ENCODE measurements around the gene ME1.

ME1 gene

DNA sequence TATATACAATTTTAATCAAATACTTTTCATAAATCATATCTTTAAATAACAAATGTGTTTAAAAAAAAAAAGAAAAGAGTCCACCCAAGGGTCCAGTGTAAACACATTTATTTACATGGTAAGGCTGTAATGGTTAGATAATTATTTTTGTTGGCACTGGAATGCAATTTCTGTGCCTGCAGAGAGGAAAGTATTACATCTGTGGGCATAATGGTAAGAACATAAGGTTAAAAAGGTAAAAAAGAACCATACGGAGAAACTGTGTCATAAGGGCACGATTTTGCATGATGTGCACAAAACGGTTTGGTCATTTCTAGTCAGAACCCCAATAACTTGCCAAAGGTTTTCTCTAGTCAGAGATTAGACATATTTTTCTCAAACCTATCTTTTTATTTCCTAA lies 183.4 kb downstream of the ME1 start:
- no peaks in the 10 kb centered on the region for H3K36me3 ChIP-seq (replicated peaks; ENCODE audit: insufficient read depth, low read length)

DNA sequence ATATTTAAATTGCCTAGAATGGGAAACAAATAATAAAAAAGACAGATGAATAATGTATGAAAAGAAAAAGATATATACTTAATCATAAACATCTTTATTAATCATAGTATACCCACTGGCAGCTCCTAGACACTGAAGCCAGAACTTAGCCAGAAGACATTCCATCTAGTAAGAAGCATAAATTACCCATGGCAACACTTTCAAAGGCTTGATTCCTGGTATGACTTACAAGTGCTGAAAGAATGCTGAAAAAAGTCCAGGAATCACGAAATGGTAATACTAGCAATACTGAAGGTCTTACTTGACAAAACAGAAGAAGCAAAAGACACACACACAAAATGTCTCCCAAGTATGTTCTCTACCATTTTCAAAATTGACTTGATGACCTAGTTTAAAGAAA lies 199.7 kb downstream of the ME1 start:
- Histone ChIP-seq H2AFZ (ENCODE audit: low read length) (no peak overlapping the region), H3F3A (ENCODE audit: insufficient read depth, low read length) (no peaks in the 10 kb centered on the region)

More for the DNA sequence above, 183.4 kb downstream of the ME1 start:
- TF ChIP-seq, protein P1, sequence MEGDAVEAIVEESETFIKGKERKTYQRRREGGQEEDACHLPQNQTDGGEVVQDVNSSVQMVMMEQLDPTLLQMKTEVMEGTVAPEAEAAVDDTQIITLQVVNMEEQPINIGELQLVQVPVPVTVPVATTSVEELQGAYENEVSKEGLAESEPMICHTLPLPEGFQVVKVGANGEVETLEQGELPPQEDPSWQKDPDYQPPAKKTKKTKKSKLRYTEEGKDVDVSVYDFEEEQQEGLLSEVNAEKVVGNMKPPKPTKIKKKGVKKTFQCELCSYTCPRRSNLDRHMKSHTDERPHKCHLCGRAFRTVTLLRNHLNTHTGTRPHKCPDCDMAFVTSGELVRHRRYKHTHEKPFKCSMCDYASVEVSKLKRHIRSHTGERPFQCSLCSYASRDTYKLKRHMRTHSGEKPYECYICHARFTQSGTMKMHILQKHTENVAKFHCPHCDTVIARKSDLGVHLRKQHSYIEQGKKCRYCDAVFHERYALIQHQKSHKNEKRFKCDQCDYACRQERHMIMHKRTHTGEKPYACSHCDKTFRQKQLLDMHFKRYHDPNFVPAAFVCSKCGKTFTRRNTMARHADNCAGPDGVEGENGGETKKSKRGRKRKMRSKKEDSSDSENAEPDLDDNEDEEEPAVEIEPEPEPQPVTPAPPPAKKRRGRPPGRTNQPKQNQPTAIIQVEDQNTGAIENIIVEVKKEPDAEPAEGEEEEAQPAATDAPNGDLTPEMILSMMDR (IDR thresholded peaks at IDR 0.05; ENCODE audit: low read length) = no peak
- no peak for TF ChIP-seq EZH2 (optimal IDR thresholded peaks at IDR 0.05; ENCODE audit: low read depth, low read length)
- no peak for TF ChIP-seq EZH2phosphoT487 (IDR thresholded peaks at IDR 0.05; ENCODE audit: low read length)
- no peak overlapping the region for H3K27ac ChIP-seq (ENCODE audit: low read length)
- no peak overlapping the region for H3K9ac ChIP-seq (ENCODE audit: low read length)
- H3K79me2 ChIP-seq (ENCODE audit: low read length) = no peaks in the 10 kb centered on the region
- no peaks in the 10 kb centered on the region for H3K4me1 ChIP-seq (ENCODE audit: low read length)
- no peak for DNase-seq
- H3K27me3 ChIP-seq (replicated peaks; ENCODE audit: insufficient read depth, low read length) = no peaks in the 10 kb centered on the region
- no peaks in the 10 kb centered on the region for H3K9me3 ChIP-seq (replicated peaks; ENCODE audit: insufficient read depth, low read length)
- no peak overlapping the region for H2AFZ ChIP-seq (ENCODE audit: low read length)
- no peaks in the 10 kb centered on the region for H4K20me1 ChIP-seq (ENCODE audit: insufficient read depth, low read length)
- H3K4me3 ChIP-seq (ENCODE audit: low read length) = no peak overlapping the region
- H3K9me2 ChIP-seq (replicated peaks; ENCODE audit: insufficient read depth, low read length) = no peaks in the 10 kb centered on the region
- no peak overlapping the region for H3K4me2 ChIP-seq (ENCODE audit: low read depth, low read length)
- H3F3A ChIP-seq (ENCODE audit: insufficient read depth, low read length) = no peaks in the 10 kb centered on the region

DNA sequence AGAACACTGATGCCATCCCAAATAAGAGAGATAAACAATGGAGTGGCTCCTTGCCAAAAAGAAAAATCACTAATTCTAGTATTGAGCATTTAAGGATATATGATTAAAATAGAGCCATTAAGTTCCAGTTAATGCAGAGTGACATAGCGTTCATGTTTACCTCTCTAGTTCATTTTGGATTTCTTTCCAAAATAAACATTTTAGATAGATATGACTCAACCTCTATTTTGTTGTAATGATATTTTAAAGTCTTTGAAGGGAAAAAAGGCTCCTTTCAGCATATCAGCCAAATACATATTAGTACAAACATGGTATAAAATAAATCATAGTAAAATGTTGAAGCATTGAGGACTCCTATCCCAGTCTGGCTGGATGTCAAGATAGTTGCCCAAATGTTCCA lies 204.3 kb downstream of the ME1 start:
- no peak for TF ChIP-seq EZH2 (optimal IDR thresholded peaks at IDR 0.05; ENCODE audit: low read depth, low read length)
- TF ChIP-seq, protein P1 (IDR thresholded peaks at IDR 0.05; ENCODE audit: low read length) = no peak
- TF ChIP-seq EZH2phosphoT487 (IDR thresholded peaks at IDR 0.05; ENCODE audit: low read length) = no peak

More for the DNA sequence above, 199.7 kb downstream of the ME1 start:
- Histone ChIP-seq H3K36me3 (replicated peaks; ENCODE audit: insufficient read depth, low read length) (no peaks in the 10 kb centered on the region), H3K79me2 (ENCODE audit: low read length) (no peaks in the 10 kb centered on the region), H3K27me3 (replicated peaks; ENCODE audit: insufficient read depth, low read length) (no peaks in the 10 kb centered on the region), H3K4me1 (ENCODE audit: low read length) (no peaks in the 10 kb centered on the region), H4K20me1 (ENCODE audit: insufficient read depth, low read length) (no peaks in the 10 kb centered on the region), H3K9me3 (replicated peaks; ENCODE audit: insufficient read depth, low read length) (no peaks in the 10 kb centered on the region), H3K4me3 (ENCODE audit: low read length) (no peak overlapping the region), H3K4me2 (ENCODE audit: low read depth, low read length) (no peak overlapping the region), H3K9ac (ENCODE audit: low read length) (no peak overlapping the region), H3K27ac (ENCODE audit: low read length) (no peak overlapping the region), H3K9me2 (replicated peaks; ENCODE audit: insufficient read depth, low read length) (no peaks in the 10 kb centered on the region)
- DNase-seq = no peak
- TF ChIP-seq, protein P1 (IDR thresholded peaks at IDR 0.05; ENCODE audit: low read length) = no peak
- TF ChIP-seq EZH2 (optimal IDR thresholded peaks at IDR 0.05; ENCODE audit: low read depth, low read length) = no peak
- no peak for TF ChIP-seq EZH2phosphoT487 (IDR thresholded peaks at IDR 0.05; ENCODE audit: low read length)

More for the DNA sequence above, 204.3 kb downstream of the ME1 start:
- Histone ChIP-seq H3K36me3 (replicated peaks; ENCODE audit: insufficient read depth, low read length) (no peaks in the 10 kb centered on the region), H3K9me2 (replicated peaks; ENCODE audit: insufficient read depth, low read length) (no peaks in the 10 kb centered on the region), H3K9me3 (replicated peaks; ENCODE audit: insufficient read depth, low read length) (no peaks in the 10 kb centered on the region), H3K27me3 (replicated peaks; ENCODE audit: insufficient read depth, low read length) (no peaks in the 10 kb centered on the region), H3K4me1 (ENCODE audit: low read length) (no peaks in the 10 kb centered on the region), H3K79me2 (ENCODE audit: low read length) (no peaks in the 10 kb centered on the region), H3F3A (ENCODE audit: insufficient read depth, low read length) (no peaks in the 10 kb centered on the region), H3K27ac (ENCODE audit: low read length) (no peak overlapping the region), H4K20me1 (ENCODE audit: insufficient read depth, low read length) (no peaks in the 10 kb centered on the region), H3K4me2 (ENCODE audit: low read depth, low read length) (no peak overlapping the region), H3K9ac (ENCODE audit: low read length) (no peak overlapping the region), H3K4me3 (ENCODE audit: low read length) (no peak overlapping the region), H2AFZ (ENCODE audit: low read length) (no peak overlapping the region)
- no peak for DNase-seq
